Measurements from ENCODE around the gene KIAA1217.
"Not testable (repeated sequence)": the region's sequence is repeated elsewhere in the genome, so short reads cannot be mapped to it uniquely, and the experiment has no call there.

Gene KIAA1217

GRCh38 chr10:24339387-24339786 is 130.4 kb downstream of the KIAA1217 start:
- DNase-seq (ENCODE audit: low spot score): no peak

GRCh38 chr10:24340446-24340845 is 131.5 kb downstream of the KIAA1217 start:
- DNase-seq (ENCODE audit: low spot score): no peak

DNA sequence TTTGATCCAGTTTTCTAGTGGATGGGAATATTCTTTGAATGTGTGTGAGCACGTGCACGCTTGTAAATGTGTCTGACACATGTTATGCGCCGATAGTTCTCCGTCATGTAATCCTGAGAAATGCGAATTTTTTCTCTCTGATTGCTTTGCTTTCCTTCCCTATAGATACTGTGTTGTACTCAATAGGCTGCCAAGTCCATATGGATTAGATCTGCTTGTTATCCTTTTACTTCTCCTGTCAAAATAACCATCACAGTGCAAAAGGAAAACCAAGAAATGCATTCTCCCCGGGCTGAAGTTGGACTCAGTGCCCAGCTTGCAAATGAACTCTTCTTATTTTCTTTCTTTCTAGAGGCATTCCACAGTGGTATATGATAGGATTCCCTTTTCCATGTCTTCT is 131.9 kb downstream of the KIAA1217 start:
- DNase-seq (ENCODE audit: low spot score): no peak

GRCh38 chr10:24341371-24341770 is 132.4 kb downstream of the KIAA1217 start:
- no peak for DNase-seq (ENCODE audit: low spot score)

DNA sequence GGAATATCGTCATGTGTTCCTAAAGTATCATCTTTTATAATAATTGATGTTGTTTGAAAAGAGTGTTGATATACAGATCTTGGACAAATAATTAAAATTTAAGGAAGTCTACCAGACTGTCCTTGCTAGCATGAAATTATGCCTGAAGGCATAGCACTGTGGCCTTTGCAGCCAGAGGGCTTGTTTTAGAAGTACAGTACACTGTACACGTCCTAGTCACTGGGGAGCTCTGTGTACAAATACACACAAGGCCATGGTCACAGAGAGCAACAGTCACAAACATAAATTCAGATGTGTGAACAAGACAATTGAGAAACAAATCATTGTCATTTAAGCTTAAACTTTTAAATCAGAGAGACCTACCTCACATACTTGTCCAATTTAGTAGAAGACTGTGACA is 133.0 kb downstream of the KIAA1217 start:
- DNase-seq (ENCODE audit: low spot score): no peak

GRCh38 chr10:24343686-24344085 is 134.7 kb downstream of the KIAA1217 start:
- DNase-seq (ENCODE audit: low spot score): no peak

DNA sequence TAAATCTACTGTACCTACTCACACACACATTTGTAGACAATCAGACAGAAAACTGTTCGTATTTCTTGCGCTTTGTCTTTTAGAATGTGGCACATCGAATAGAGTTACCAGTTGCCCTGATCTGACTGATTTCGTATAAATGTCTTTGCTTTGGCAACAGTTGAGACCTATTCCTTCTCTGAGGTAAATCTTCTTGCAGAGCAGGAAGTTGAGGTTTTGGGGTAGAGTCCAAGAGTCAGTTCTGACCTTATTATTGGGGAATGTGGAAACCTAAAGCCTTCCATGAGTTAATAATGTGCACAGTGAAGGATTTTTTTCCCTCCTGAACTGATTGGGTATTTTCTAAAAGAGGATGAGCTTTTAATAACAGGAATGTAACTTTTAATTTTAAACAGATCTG is 135.3 kb downstream of the KIAA1217 start:
- DNase-seq (ENCODE audit: low spot score): no peak

DNA sequence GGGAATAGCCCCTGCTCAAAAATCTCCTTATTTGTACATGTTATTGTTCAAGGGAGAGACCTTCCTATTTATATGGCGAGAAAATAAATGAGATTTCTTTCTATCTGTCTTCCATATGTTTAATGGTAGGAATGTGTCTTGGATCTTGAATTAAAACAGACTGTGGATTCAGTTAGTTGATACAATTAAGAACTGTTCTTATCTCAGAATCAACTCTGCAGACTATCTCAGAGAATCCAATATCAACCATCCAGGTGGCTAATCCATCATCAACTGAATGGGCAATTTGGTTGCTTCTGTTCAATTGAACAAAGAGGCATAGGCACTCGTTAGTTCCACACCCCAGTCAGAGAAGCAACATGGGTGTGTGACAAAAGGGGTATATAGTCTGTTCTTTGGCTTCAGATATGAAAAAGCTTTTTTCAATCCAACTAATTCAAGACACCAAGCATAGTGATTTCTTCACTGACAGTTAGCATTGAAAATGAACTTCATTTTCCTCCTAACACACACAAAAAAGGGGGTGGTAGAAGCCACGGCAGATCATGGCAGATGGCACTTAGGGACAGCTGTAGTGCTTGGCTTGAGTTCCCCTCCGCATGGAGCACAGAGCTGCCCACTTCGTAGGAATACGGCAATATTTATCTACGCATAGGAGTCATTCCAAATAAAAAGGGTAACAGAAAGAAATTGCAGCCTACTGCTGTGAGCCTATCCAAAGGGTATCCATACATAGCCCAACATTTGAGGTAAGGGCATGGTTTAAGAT is 135.9 kb downstream of the KIAA1217 start:
- DNase-seq (ENCODE audit: low spot score): no peak

DNA sequence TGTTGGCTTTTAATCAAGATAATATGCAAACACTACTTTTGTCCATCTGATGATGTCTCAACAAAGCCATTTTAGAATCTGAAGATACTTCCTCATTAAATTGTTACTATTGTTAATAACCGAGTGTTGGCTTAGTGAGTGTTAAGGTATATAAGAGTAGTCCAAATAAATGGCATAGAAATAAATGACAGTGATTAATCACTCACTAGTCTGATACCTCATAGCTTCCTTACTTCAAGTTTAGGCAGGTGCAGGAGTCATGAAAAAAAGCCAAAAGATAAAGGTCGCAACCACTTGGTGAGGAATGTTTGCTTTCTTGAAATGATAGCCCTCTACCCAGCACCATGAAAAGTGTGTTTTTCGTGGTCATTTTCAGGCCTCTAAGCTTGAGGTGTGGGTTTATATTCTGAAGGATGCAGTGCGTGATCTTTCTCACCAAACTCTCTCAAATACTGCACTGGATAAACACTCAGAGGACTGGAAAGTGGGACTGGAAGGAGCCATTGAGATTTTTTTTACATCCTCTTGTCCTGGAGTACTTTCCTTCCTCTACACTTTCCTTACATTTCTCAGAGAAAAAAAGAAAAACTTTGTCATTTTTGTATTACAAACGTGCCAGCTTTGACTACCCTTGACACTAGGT is 138.1 kb downstream of the KIAA1217 start:
- no peak for DNase-seq (ENCODE audit: low spot score)

GRCh38 chr10:24349379-24350001 is 140.6 kb downstream of the KIAA1217 start:
- no peak for DNase-seq (ENCODE audit: low spot score)

- DNase-seq (ENCODE audit: low spot score): no peak
These were observed 141.4 kb downstream of the KIAA1217 start for GRCh38 chr10:24350070-24350921.

- not testable (repeated sequence) for DNase-seq (ENCODE audit: low spot score)
These were observed 141.9 kb downstream of the KIAA1217 start for GRCh38 chr10:24350922-24351225.

DNA sequence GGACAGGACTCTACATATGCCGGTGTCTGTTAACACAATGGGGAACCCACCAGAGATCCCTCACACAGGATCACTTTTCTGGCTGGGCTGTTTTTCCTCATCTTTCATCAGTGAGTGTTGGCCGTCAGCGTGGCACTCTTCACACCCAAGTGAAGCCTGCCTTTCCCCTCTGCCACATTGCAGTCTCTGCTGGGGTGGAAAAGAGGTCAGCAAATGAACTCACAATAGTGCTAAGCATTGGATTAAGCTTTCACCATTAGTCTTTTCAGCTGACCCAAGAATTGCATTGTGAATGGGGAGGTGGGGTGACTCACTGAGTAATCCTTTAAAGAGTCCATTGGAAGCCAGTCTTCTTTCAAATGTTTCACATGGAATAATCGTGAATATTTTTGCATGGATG is 143.0 kb downstream of the KIAA1217 start:
- no peak for DNase-seq (ENCODE audit: low spot score)

DNA sequence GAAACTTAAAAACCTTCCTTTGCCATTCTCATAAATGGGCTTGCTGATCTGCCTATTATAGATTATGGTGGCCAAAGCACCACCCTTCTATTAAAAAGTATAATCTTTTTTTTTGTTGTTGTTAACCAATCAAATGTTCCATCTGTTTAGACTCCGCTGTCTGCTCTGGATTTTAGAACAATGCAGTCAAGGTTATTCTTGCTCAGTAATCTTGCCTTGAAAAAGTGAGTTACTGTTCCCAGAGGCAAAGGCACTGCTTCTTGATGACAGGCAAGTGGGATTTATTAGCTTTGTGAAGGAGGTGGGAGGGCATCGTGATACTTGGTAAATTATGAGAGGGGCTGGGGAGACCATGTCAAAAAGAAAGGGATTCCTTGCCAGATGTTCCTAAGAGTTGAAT is 143.5 kb downstream of the KIAA1217 start:
- no peak for DNase-seq (ENCODE audit: low spot score)

DNA sequence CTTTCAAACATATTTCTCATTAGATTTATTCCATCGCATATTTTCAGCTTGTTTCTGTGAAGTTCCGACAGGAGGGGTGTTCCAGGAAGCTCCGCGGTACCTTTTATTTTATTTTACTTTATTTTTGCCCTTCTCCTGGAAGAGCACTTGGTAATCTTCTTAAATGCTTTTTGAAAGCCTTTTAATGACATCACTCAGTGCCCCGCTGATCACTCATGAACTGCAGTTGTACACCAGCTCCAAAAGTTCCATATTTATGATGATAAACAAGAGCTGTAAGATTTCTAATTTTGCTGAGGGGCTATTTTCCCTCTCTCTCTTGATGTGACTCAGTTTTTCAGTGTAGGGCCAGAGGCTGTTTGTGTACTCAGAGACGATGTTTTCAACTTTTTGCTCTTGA is 144.4 kb downstream of the KIAA1217 start:
- no peak for DNase-seq (ENCODE audit: low spot score)

DNA sequence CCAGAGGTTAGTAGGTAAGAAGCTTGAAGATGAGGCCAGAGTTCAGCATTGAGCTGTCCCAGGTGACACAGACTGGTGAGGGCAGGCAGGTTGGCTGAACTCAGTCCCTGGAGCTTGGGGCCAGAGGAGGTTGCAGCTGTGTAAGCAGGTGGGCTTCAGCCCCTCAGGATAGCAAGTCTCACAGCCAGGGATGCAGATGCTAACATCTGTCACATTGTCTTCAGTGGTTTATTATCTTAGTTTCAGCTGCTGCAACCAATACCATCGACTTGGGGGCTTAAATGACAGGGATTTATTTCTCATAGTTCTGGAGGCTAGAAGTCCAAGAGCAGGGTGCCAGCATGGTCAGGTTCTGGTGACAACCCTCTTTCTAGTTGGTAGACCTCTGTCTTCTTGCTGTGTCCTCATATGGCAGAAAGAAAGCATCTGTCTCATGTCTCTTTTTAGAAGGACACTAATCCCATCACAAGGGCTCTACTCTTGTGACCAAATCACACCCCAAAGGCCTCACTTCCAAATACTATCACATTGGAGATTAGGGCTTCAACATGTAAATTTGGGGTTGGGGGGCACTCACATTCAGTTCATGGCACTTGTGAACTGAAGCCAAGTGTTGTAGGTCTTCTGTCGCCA is 146.2 kb downstream of the KIAA1217 start:
- no peak for DNase-seq (ENCODE audit: low spot score)

DNA sequence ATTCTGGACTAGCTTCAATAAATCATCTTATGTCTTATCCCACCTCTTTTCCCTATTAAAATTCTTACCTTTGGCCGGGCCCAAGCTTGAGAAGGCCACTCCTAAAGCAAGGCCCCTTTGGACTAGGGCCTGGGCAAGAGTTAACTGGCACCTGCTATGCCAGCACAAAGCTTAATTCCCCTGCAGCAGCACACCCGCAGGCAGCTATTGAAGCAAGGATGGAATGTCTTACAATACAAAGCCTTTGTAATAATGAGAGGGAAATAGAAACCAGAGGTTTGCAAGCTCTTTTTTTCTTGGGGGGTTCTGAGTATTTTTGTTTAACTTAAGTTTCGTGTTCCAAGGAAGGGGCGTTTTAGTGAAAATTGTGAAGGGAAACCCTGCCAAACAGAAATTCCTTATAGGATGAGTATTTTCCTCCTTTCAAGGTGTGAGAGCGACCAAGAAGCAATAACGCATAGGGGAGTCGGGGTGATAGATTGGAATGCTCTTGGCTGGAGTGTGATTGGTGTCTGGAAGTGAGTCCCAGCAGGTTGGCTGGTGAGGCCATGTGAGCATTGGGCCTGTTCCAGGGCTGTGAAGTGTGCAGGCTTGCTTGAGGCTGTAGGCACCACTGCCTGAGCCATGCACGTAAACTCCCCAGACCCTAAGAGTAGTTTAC is 148.5 kb downstream of the KIAA1217 start:
- DNase-seq (ENCODE audit: low spot score): no peak

DNA sequence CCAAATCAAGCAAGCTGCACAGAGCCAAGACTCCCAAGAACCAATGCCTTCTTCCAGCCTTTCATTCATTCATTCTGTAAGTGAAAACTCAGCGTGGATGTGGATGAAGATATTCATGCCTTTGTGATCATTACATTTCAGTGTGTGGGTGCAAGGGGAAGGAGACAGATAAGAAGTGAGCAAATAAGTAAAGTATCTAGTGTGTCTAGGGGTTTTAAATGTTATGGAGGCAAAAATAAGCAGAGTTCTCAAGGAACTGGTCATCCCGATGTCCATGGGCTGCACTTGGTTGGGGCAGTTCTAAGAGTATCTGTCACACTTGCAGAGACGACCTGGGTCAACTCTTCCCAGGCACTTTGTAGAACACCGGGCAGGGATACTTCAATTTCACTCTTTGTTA is 149.1 kb downstream of the KIAA1217 start:
- no peak for DNase-seq (ENCODE audit: low spot score)

GRCh38 chr10:24360282-24361127 is 151.6 kb downstream of the KIAA1217 start:
- DNase-seq (ENCODE audit: low spot score): no peak

GRCh38 chr10:24363070-24363469 is 154.1 kb downstream of the KIAA1217 start:
- no peak for DNase-seq (ENCODE audit: low spot score)

DNA sequence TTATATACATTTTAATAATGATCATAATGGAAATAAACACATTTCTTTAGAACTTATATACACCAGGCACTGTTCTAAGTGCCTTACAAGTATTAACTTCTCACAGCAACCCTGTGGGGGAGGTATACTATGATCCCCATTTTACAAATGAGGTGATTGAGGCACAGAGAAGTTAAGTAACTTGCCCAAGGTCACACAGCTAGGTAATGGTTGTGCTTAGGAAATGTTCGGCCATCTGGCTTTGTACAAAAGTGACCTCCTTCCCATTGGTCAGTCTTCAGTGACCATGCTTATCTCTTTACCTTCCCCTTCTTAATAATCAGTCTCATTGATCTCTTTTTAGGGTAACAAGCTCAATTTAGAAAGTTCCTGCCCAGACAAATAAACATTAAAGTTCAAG is 158.8 kb downstream of the KIAA1217 start:
- DNase-seq (ENCODE audit: low spot score): no peak

All from CD4-positive, alpha-beta T cell treated with Interleukin-15 for 4 hours (primary cell).